Right ventricle myocardium inferior (tissue), 1 donor: Measurements from ENCODE around the gene STAC. TPM values are rescaled to one million over a fixed set of nuclear protein-coding genes. Genes with fewer than 3 reads are reported as not detected.
"Not testable (repeated sequence)": the region's sequence is repeated elsewhere in the genome, so short reads cannot be mapped to it uniquely, and the experiment has no call there.

Experiments used
- ATAC-seq: fragments of 200-7000 bp; cut with Tn5 transposase; one replicate; pipeline ENCODE4 v1.9.1; 2020; ENCODE audit warnings: mild to moderate bottlenecking, moderate library complexity
- DNase-seq: peaks from one replicate; pipeline ENCODE4 v3.0.0; 2021; ENCODE audit errors: missing footprints
- intact Hi-C: fragments of 100-400 bp; cut with DNase I; formaldehyde crosslinking; loops from one replicate; pipeline ENCODE4 v1.11.0; 2022
- total RNA-seq: library from RNA; stranded (reverse); fragmentation: NEBNext Ultra II Directional; extraction: Animal tissue kit (Norgen Biotek cat#: 25700); gene quantifications from one replicate; pipeline ENCODE4 v1.2.1, GENCODE V29; 2021
- donor health status: DM: no; HTN: yes; CAD: no; lungs with severe emphysema.

STAC gene
- total RNA-seq, 1 donor from 2014 or later = 0.35 TPM

- DNase-seq (no peak), ATAC-seq (no peak)
- intact Hi-C loops = no loop called here
Observed at GRCh38 chr3:36461597-36461996, 81.3 kb downstream of the STAC start.

GRCh38 chr3:36472045-36472444 is 91.7 kb downstream of the STAC start:
- DNase-seq, intact Hi-C loops, ATAC-seq: not testable (repeated sequence)

GRCh38 chr3:36475558-36475957 is 95.3 kb downstream of the STAC start:
- DNase-seq (no peak), ATAC-seq (no peak)
- intact Hi-C loops = no loop called here

- DNase-seq = no peak
- intact Hi-C loops = no loop called here
- no peak for ATAC-seq
Observed at GRCh38 chr3:36476286-36476942, 96.1 kb downstream of the STAC start.

GRCh38 chr3:36477655-36478054 is 97.4 kb downstream of the STAC start:
- intact Hi-C loops = no loop called here
- ATAC-seq (no peak), DNase-seq (no peak)

- intact Hi-C loops = no loop called here
- ATAC-seq (no peak), DNase-seq (no peak)
Observed at GRCh38 chr3:36480911-36481648, 100.8 kb downstream of the STAC start.

GRCh38 chr3:36482256-36482655 is 102.0 kb downstream of the STAC start:
- ATAC-seq = no peak
- no peak for DNase-seq
- intact Hi-C loops = no loop called here

GRCh38 chr3:36482880-36483279 is 102.6 kb downstream of the STAC start:
- DNase-seq = no peak
- intact Hi-C loops = no loop called here
- no peak for ATAC-seq

- DNase-seq (no peak), ATAC-seq (no peak)
- intact Hi-C loops = no loop called here
Observed at GRCh38 chr3:36483709-36484108, 103.4 kb downstream of the STAC start.

- ATAC-seq (no peak), DNase-seq (no peak)
- intact Hi-C loops = no loop called here
Observed at GRCh38 chr3:36484386-36484785, 104.1 kb downstream of the STAC start.

- intact Hi-C loops = no loop called here
- ATAC-seq (no peak), DNase-seq (peak; percentile 54)
Observed at GRCh38 chr3:36486009-36486795, 105.9 kb downstream of the STAC start.

GRCh38 chr3:36487616-36488015 is 107.3 kb downstream of the STAC start:
- DNase-seq (no peak), ATAC-seq (no peak)
- intact Hi-C loops = no loop called here

- ATAC-seq = no peak
- intact Hi-C loops = no loop called here
- no peak for DNase-seq
Observed at GRCh38 chr3:36488077-36488789, 107.9 kb downstream of the STAC start.

- intact Hi-C loops = no loop called here
- ATAC-seq (no peak), DNase-seq (no peak)
Observed at GRCh38 chr3:36489101-36489500, 108.8 kb downstream of the STAC start.

GRCh38 chr3:36489679-36490425 is 109.5 kb downstream of the STAC start:
- no peak for ATAC-seq
- no peak for DNase-seq
- intact Hi-C loops = no loop called here

GRCh38 chr3:36493051-36493450 is 112.7 kb downstream of the STAC start:
- intact Hi-C loops = no loop called here
- DNase-seq (no peak), ATAC-seq (no peak)

- intact Hi-C loops = no loop called here
- DNase-seq (peak; percentile 68), ATAC-seq (peak; percentile 68)
Observed at GRCh38 chr3:36494461-36495109, 114.3 kb downstream of the STAC start.
